WTC11 (cell line): ENCODE data around the gene RPS5.

Experiments
- ATF1 ChIP-seq: sonication (generic); formaldehyde crosslinking; IDR thresholded peaks from 2 replicates; pipeline ENCODE4 v1.8.1; 2023; ENCODE audit warnings: mild to moderate bottlenecking, moderate library complexity, missing genetic modification reagents
- CREB1 ChIP-seq: sonication (generic); formaldehyde crosslinking; IDR thresholded peaks from 2 replicates; pipeline ENCODE4 v1.8.0; 2023; ENCODE audit warnings: mild to moderate bottlenecking, missing genetic modification reagents
- GTF2I ChIP-seq: fragments of 250-450 bp; sonication (Bioruptor Pico); conservative IDR thresholded peaks from 2 replicates; pipeline ENCODE4 v1.4.0; 2021; ENCODE audit warnings: mild to moderate bottlenecking
- IRF2 ChIP-seq: sonication (generic); formaldehyde crosslinking; IDR thresholded peaks from 2 replicates; pipeline ENCODE4 v1.8.0; 2022; ENCODE audit warnings: low read depth, missing genetic modification reagents, borderline replicate concordance
- NR2C2 ChIP-seq: sonication (generic); formaldehyde crosslinking; IDR thresholded peaks from 2 replicates; pipeline ENCODE4 v1.8.0; 2022; ENCODE audit warnings: mild to moderate bottlenecking, missing genetic modification reagents
- ZNF423 ChIP-seq: fragments of 250-450 bp; sonication (Bioruptor Pico); IDR thresholded peaks from 2 replicates; pipeline ENCODE4 v2.1.2; 2022; ENCODE audit warnings: mild to moderate bottlenecking, moderate library complexity
- TF ChIP-seq, protein P1 (sequence below): fragments of 200-600 bp; IDR thresholded peaks from 2 replicates; pipeline ENCODE4 v1.8.0; 2022; ENCODE audit warnings: antibody characterized with exemption
- TF ChIP-seq, protein P2 (sequence below): sonication (generic); formaldehyde crosslinking; IDR thresholded peaks from 2 replicates; pipeline ENCODE4 v1.8.0; 2022; ENCODE audit warnings: missing genetic modification reagents
- TF ChIP-seq, protein P3 (sequence below): sonication (generic); formaldehyde crosslinking; IDR thresholded peaks from 2 replicates; pipeline ENCODE4 v1.8.1; 2022; ENCODE audit warnings: low read depth, missing genetic modification reagents, borderline replicate concordance
- TF ChIP-seq, protein P4 (sequence below): sonication (generic); formaldehyde crosslinking; IDR thresholded peaks from 2 replicates; pipeline ENCODE4 v1.8.0; 2023; ENCODE audit warnings: mild to moderate bottlenecking, missing genetic modification reagents

DNA sequence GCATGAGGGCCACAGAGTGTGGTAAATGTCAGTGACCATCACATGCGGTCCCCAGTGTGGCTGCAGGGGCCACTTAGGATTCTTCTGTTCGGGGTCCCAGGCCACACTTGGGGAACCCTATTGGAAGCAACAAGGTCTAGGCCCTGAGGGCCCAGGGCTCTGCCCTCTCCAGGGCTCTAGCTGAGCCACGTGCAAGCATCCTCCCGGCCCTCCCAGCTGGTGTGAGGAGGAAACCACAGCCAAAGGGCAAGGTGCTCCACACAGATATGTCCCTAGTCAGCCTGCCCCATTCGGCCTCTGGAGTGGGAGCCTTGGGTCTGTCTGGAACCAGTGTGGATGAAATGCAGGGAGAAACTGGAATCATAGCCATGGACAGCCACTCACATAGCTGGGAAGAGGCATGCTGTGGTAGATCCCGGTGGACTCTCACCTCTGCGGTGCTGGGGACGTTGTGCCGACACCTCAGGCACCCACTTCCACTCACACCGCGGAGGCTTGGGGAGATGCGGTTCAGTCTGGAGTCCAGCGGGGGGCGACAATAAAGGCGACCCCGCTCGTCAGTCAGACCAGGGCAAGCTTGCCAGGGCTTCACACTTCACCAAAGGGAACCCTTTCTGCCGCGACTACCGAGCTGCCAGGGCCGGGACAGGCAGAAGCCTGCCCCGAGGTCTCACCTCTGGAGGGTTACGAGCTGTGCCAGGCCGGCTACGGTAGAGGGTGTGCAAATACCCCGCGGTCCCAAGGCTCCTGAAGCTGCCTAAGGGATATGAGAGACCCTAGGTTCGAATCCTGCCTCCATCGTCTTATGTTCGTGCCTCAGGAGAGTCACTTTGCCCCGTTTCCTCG, 20.3 kb upstream of the RPS5 start:
- TF ChIP-seq, protein P1, sequence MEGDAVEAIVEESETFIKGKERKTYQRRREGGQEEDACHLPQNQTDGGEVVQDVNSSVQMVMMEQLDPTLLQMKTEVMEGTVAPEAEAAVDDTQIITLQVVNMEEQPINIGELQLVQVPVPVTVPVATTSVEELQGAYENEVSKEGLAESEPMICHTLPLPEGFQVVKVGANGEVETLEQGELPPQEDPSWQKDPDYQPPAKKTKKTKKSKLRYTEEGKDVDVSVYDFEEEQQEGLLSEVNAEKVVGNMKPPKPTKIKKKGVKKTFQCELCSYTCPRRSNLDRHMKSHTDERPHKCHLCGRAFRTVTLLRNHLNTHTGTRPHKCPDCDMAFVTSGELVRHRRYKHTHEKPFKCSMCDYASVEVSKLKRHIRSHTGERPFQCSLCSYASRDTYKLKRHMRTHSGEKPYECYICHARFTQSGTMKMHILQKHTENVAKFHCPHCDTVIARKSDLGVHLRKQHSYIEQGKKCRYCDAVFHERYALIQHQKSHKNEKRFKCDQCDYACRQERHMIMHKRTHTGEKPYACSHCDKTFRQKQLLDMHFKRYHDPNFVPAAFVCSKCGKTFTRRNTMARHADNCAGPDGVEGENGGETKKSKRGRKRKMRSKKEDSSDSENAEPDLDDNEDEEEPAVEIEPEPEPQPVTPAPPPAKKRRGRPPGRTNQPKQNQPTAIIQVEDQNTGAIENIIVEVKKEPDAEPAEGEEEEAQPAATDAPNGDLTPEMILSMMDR: no peak
- TF ChIP-seq, protein P2, sequence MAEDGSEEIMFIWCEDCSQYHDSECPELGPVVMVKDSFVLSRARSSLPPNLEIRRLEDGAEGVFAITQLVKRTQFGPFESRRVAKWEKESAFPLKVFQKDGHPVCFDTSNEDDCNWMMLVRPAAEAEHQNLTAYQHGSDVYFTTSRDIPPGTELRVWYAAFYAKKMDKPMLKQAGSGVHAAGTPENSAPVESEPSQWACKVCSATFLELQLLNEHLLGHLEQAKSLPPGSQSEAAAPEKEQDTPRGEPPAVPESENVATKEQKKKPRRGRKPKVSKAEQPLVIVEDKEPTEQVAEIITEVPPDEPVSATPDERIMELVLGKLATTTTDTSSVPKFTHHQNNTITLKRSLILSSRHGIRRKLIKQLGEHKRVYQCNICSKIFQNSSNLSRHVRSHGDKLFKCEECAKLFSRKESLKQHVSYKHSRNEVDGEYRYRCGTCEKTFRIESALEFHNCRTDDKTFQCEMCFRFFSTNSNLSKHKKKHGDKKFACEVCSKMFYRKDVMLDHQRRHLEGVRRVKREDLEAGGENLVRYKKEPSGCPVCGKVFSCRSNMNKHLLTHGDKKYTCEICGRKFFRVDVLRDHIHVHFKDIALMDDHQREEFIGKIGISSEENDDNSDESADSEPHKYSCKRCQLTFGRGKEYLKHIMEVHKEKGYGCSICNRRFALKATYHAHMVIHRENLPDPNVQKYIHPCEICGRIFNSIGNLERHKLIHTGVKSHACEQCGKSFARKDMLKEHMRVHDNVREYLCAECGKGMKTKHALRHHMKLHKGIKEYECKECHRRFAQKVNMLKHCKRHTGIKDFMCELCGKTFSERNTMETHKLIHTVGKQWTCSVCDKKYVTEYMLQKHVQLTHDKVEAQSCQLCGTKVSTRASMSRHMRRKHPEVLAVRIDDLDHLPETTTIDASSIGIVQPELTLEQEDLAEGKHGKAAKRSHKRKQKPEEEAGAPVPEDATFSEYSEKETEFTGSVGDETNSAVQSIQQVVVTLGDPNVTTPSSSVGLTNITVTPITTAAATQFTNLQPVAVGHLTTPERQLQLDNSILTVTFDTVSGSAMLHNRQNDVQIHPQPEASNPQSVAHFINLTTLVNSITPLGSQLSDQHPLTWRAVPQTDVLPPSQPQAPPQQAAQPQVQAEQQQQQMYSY: no peak
- TF ChIP-seq IRF2 (CRISPR knock-in tag) (no peak), GTF2I (CRISPR knock-in tag) (no peak), NR2C2 (CRISPR knock-in tag) (no peak), ZNF423 (CRISPR knock-in tag) (no peak), ATF1 (CRISPR knock-in tag) (no peak), CREB1 (CRISPR knock-in tag) (no peak)
- TF ChIP-seq, protein P3, sequence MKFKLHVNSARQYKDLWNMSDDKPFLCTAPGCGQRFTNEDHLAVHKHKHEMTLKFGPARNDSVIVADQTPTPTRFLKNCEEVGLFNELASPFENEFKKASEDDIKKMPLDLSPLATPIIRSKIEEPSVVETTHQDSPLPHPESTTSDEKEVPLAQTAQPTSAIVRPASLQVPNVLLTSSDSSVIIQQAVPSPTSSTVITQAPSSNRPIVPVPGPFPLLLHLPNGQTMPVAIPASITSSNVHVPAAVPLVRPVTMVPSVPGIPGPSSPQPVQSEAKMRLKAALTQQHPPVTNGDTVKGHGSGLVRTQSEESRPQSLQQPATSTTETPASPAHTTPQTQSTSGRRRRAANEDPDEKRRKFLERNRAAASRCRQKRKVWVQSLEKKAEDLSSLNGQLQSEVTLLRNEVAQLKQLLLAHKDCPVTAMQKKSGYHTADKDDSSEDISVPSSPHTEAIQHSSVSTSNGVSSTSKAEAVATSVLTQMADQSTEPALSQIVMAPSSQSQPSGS (CRISPR knock-in tag): no peak
- TF ChIP-seq, protein P4, sequence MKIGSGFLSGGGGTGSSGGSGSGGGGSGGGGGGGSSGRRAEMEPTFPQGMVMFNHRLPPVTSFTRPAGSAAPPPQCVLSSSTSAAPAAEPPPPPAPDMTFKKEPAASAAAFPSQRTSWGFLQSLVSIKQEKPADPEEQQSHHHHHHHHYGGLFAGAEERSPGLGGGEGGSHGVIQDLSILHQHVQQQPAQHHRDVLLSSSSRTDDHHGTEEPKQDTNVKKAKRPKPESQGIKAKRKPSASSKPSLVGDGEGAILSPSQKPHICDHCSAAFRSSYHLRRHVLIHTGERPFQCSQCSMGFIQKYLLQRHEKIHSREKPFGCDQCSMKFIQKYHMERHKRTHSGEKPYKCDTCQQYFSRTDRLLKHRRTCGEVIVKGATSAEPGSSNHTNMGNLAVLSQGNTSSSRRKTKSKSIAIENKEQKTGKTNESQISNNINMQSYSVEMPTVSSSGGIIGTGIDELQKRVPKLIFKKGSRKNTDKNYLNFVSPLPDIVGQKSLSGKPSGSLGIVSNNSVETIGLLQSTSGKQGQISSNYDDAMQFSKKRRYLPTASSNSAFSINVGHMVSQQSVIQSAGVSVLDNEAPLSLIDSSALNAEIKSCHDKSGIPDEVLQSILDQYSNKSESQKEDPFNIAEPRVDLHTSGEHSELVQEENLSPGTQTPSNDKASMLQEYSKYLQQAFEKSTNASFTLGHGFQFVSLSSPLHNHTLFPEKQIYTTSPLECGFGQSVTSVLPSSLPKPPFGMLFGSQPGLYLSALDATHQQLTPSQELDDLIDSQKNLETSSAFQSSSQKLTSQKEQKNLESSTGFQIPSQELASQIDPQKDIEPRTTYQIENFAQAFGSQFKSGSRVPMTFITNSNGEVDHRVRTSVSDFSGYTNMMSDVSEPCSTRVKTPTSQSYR (CRISPR knock-in tag): no peak
